Measurements from ENCODE around the gene RFESD.

Gene RFESD

GRCh38 chr5:95660060-95660459 lies 13.5 kb downstream of the RFESD start:
- DNase-seq (ENCODE audit: low read depth in 1 of 2, low spot score in 1 of 2): no peak

- DNase-seq (ENCODE audit: low read depth in 1 of 2, low spot score in 1 of 2): no peak
Observed at GRCh38 chr5:95662946-95663345, 16.4 kb downstream of the RFESD start.

GRCh38 chr5:95664204-95664786 lies 17.7 kb downstream of the RFESD start:
- DNase-seq (ENCODE audit: low read depth in 1 of 2, low spot score in 1 of 2): peak in 1 of 2 donors; percentile 27

- no peak for DNase-seq (ENCODE audit: low read depth in 1 of 2, low spot score in 1 of 2)
Observed at GRCh38 chr5:95667061-95667618, 20.6 kb downstream of the RFESD start.

GRCh38 chr5:95667678-95668077 lies 21.1 kb downstream of the RFESD start:
- DNase-seq (ENCODE audit: low read depth in 1 of 2, low spot score in 1 of 2): no peak

- no peak for DNase-seq (ENCODE audit: low read depth in 1 of 2, low spot score in 1 of 2)
Observed at GRCh38 chr5:95668216-95668615, 21.6 kb downstream of the RFESD start.

GRCh38 chr5:95668728-95669127 lies 22.2 kb downstream of the RFESD start:
- no peak for DNase-seq (ENCODE audit: low read depth in 1 of 2, low spot score in 1 of 2)

- no peak for DNase-seq (ENCODE audit: low read depth in 1 of 2, low spot score in 1 of 2)
Observed at GRCh38 chr5:95669540-95669939, 23.0 kb downstream of the RFESD start.

- DNase-seq (ENCODE audit: low read depth in 1 of 2, low spot score in 1 of 2): no peak
Observed at GRCh38 chr5:95669985-95670384, 23.4 kb downstream of the RFESD start.

GRCh38 chr5:95670568-95670967 lies 24.0 kb downstream of the RFESD start:
- DNase-seq (ENCODE audit: low read depth in 1 of 2, low spot score in 1 of 2): no peak

- no peak for DNase-seq (ENCODE audit: low read depth in 1 of 2, low spot score in 1 of 2)
Observed at GRCh38 chr5:95671826-95672225, 25.2 kb downstream of the RFESD start.

- DNase-seq (ENCODE audit: low read depth in 1 of 2, low spot score in 1 of 2): no peak
Observed at GRCh38 chr5:95672641-95673040, 26.1 kb downstream of the RFESD start.

GRCh38 chr5:95673081-95673480 lies 26.5 kb downstream of the RFESD start:
- no peak for DNase-seq (ENCODE audit: low read depth in 1 of 2, low spot score in 1 of 2)

GRCh38 chr5:95682891-95683290 lies 36.3 kb downstream of the RFESD start, which contains the start of gene SPATA9:
Gene SPATA9 (minus strand): TSS chr5:95682991. CDS start chr5:95682854, 137 bp downstream.
- no peak for DNase-seq (ENCODE audit: low read depth in 1 of 2, low spot score in 1 of 2)

- no peak for DNase-seq (ENCODE audit: low read depth in 1 of 2, low spot score in 1 of 2)
Observed at GRCh38 chr5:95684361-95684760, 37.8 kb downstream of the RFESD start.

- DNase-seq (ENCODE audit: low read depth in 1 of 2, low spot score in 1 of 2): no peak
Observed at GRCh38 chr5:95686651-95687050, 40.1 kb downstream of the RFESD start.

- DNase-seq (ENCODE audit: low read depth in 1 of 2, low spot score in 1 of 2): no peak
Observed at GRCh38 chr5:95689680-95690079, 43.1 kb downstream of the RFESD start.

GRCh38 chr5:95690333-95690732 lies 43.8 kb downstream of the RFESD start:
- DNase-seq (ENCODE audit: low read depth in 1 of 2, low spot score in 1 of 2): no peak

- no peak for DNase-seq (ENCODE audit: low read depth in 1 of 2, low spot score in 1 of 2)
Observed at GRCh38 chr5:95697781-95698681, 51.5 kb downstream of the RFESD start.

- no peak for DNase-seq (ENCODE audit: low read depth in 1 of 2, low spot score in 1 of 2)
Observed at GRCh38 chr5:95699337-95699736, 52.8 kb downstream of the RFESD start.

GRCh38 chr5:95701074-95701473 lies 54.5 kb downstream of the RFESD start:
- DNase-seq (ENCODE audit: low read depth in 1 of 2, low spot score in 1 of 2): no peak

- DNase-seq (ENCODE audit: low read depth in 1 of 2, low spot score in 1 of 2): no peak
Observed at GRCh38 chr5:95704150-95704549, 57.6 kb downstream of the RFESD start.
